HUDEP-2 (cell line): Measurements from ENCODE around the gene OCA2.

ENCODE experiments used
- DNase-seq, 76 experiments: peaks; one replicate each; lab custom pipeline; 2025; ENCODE audit not compliant: unreplicated experiment in 76 of 76; lab: John Stamatoyannopoulos, UW

The OCA2 gene

DNA sequence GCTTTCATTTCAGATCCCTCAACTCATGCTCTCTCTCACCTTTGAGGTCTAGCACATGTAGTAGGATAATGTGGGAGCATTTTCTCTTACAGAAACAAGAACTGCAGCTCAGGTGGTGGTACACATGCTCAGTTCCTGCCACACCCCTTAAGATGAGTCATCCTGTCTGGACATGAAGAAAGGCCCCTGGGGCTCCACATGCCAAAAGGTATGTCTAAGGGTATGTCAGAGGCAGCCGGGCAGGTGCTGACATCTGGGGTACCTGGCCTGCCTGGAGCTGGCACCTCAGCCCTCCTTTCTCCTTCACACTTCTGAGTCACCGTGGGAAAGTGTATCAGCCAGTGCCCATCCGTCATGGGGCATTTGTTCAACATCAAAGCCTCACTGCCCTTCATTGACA lies 209.9 kb downstream of the OCA2 start:
- no peak for DNase-seq

DNA sequence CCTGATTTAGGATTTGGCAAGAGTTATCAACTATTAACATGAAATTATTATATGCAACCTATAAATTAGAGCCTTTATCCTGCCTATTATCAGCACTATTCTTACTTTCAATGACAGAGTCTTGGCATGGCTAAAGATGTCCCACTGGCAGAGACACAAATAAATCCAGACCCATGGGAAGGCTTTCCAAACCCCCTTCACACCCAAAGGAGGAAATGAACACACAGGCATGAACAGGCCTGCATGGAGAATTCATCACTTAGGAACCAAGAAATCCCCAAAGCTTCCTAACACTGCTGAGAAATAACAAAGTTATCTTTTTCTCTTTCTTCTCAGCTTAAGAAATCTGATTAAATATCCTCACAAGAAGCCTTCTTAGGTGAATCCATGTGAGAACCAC lies 213.9 kb downstream of the OCA2 start:
- DNase-seq = no peak

- DNase-seq = no peak
Measured at GRCh38 chr15:27884726-27885125, 214.4 kb downstream of the OCA2 start.

GRCh38 chr15:27878841-27879240 lies 220.3 kb downstream of the OCA2 start:
- DNase-seq = no peak

DNA sequence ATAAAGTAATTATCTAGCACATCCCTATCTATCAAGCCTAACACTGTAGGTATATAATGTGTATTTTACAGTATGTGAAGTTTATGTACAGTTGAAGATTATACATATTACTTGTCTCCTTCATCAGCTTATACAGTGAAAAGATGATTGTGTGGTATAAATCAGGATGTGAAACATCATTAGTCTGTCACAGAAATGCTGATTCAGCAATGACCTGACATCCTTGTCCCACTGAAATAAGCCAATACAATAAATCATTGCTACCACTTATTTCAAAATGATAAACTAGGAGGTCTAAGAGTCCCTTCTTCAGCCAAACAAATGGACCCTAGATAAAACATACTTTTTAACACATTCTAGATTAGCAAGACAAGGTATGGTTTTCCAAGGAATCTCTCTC lies 225.3 kb downstream of the OCA2 start:
- no peak for DNase-seq

DNA sequence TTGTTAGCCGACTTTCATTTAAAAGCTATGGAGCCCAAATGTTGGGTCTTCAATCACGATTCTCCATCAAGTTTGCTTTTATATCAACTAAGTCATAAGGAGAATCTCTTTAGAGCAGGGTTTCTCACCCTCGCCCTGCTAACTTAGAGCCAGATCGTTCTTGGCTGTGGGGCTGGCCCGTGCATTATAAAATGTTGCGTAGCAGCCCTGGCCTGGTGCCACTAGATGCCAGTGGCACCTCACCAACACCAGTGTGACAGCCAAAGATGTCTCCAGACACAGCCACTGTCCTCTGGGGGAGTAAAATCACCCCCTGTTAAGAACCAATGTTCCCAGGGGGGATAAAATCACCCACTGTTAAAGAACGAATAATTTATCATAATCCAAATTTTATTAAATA lies 226.1 kb downstream of the OCA2 start:
- no peak for DNase-seq

- no peak for DNase-seq
Measured at GRCh38 chr15:27872355-27872754, 226.8 kb downstream of the OCA2 start.

- no peak for DNase-seq
Measured at GRCh38 chr15:27871902-27872260, 227.2 kb downstream of the OCA2 start.

DNA sequence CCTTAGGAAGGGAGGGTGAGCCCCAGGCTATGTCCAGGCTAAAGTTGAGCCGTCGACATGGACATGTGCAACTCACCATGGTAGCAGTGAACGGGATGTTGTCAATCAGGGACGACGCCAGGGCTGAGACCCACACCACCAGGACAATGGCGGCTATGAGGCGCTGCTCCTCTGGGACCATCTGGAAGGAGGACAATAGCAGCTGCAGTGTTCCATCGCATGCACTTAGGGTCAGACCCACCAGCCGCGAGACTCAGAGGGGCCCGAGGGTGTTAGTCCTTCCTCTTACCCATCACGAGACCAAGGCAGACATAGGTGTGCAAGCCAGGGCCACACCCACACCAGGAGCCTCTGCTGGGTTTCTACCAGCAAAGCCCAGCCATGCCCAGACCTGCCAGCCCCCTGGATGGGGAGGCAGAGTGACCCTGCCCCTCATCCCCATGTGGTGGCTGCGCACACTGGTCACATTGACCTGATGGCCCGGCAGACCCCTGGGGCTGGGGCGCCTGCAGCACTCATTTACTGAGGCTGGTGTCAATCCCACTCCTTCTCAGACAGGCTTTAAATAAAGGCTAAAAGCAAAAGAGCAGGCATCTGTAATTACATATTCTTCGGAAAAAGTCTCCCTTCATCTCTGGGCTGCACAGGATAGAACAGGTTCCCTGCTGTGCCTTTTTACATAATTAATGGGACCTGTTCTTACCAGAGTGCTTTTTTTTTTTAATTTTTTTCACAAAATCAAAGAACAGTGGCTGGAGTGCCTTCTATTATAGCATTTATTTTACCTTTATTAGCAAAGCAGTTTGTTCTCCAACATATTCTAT lies 227.8 kb downstream of the OCA2 start:
- no peak for DNase-seq

DNA sequence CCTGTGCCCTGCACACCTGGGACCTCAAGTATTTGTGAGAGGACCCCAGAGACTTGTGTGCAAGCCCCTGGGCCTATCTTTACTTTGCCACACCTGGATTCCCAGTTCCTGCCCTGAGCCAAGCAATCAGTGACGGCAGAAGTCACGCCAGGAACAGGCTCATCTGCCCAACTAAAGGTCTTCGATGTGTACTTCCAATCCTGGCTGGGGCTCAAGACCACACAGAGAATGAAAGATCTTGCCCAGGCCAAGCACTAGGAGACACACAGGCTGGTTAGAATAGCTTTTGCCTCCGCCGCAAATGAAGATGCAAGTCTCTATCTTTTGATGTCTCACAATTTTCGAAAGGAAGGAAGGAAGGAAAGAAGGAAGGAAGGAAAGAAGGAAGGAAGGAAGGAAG lies 228.8 kb downstream of the OCA2 start:
- DNase-seq = no peak

- DNase-seq = no peak
Measured at GRCh38 chr15:27869697-27870281, 229.3 kb downstream of the OCA2 start.

DNA sequence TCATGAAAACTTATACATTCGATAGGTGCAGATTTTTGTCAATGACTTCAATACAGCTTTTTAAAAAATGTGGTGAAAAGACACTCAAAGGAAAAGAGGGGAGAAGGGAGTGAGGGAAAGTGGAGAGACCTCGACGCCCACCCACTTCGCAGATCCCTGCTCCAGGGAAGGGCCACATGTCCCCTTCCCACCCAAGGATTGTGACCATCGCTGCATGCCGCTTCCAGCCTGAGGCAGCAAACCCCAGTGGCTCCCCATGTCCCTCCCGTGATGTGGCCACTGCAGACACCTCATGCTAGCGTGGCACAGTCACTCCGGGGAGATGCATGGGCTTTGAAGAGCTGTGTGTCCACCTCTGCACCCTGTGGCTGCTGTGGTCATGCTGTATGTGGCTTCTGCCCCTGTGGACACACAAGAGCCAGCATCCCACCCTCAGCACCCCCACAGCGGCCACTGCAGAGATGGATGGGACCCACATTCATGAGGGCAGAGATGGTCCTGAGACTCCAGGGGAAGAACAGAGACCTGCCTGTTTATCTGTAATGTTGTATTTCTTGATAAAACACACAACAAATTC lies 230.2 kb downstream of the OCA2 start:
- DNase-seq = no peak

DNA sequence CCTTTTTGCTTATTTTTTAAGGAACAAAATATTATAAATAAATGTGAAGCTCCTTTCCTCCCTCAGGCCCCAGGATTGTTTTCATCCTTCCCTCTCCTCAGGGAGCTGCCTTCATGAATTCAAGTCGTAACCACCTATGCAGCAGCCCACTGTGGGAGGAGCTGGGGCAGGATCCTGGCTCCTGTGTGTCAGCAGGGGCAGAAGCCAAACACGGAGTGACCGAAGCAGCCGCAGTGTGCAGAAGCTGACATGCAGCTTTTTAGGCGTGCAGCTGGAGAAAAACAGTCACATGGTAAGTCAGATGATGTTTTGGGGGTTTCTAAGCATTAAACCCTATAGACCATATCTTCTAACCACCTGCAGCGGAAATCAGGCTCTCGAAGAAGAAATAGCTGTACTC lies 231.3 kb downstream of the OCA2 start:
- DNase-seq = no peak

- no peak for DNase-seq
Measured at GRCh38 chr15:27866505-27867165, 232.5 kb downstream of the OCA2 start.

DNA sequence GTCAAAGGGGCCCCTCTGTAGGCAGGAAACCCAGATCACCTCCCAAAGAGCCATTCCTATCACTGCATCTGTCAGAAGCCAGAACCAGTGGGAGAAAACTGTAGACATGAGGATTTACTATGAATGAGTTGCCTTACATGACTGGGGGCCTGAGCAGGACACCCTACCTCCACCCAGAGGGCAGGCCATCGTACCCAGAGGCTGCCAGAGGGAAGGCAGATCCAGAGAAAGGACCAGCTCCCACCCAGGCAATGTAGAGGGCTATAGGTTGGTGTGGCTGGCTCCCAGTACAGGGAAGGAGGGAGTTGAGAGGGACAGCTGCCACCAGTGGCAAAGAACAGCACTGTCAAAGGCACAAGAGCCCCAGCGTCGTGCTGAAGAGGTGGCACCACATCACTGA lies 233.2 kb downstream of the OCA2 start:
- DNase-seq = no peak

DNA sequence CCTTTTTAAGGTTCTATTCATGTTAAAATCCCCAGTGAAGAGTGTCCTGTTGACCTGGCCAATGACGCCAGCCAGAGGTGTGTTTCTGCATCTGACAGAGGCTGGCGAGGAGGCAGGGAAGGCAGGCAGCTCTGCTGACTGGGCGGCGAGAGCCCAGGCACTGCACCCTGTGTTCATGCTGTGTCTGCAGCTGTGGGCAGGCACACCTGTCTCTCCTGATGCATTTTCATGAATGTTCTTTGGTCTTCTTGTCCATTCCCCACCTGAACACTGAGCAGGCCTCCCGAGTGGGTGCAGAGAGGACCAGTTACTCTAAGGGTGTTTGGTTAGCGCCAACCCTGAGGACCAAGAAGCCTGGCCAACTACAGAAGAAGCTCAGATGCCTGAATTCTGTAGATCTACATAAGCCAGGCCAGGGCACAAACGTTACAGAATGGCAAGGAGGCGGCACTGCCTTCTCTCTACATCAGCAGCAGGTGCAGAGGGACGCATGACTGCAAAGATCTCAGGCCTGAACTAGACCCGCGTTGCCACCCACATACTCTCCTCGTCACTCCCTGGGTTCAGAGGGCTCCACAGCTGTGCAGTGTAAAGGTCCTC lies 233.7 kb downstream of the OCA2 start:
- no peak for DNase-seq

GRCh38 chr15:27864719-27865118 lies 234.4 kb downstream of the OCA2 start:
- no peak for DNase-seq

DNA sequence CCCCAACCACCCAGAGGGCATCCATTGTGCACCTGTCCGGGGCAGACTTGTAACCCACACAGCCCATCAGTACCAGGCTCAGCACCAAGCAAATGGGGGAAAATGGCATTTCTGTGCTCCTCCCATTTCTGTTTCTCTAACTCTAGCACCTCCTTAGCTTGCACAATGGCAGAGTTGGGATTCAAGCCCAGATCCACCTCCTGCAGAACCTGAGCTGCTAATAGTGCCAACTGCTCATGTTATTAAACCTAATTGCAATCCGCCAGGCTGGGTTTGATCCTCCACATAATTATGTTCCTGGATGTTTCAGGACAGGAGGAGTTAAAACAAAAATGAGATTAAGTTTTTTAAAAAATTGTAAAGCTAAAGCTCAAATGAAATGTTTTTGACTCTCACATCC lies 235.0 kb downstream of the OCA2 start:
- DNase-seq = no peak

- DNase-seq = no peak
Measured at GRCh38 chr15:27863000-27863399, 236.1 kb downstream of the OCA2 start.

- no peak for DNase-seq
Measured at GRCh38 chr15:27861171-27861570, 237.9 kb downstream of the OCA2 start.

DNA sequence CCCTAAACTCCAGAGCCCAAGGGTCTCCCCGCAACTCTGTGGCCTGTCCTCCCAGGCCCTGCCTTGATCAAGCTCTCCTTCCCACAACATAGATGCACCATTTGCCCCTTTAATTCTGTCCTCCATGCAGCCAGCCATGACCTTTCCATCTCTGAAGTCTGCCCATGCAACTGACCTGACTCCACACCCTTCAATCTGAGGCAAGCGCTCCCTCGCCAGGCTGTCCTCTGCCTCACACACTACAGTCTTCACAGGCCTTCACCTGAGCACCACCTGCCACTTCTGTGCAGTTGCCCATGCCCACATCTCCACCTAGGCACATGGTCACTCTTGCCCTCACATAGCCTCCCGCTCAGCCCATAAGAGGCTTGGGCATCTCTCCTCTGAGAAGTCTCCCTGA lies 244.0 kb downstream of the OCA2 start:
- DNase-seq = no peak
